ENCODE measurements around the gene BCAT1. TPM values are rescaled to one million over a fixed set of nuclear protein-coding genes. Genes with fewer than 3 reads are reported as not detected.

BCAT1 gene
- total and polyA plus RNA-seq, 2 experiments from 2014 or later, result 53.6 to 181 TPM

GRCh38 chr12:24950231-24950834, 1.4 kb upstream of the BCAT1 start (continued):
- TF ChIP-seq ZNF462 (CRISPR knock-in tag; IDR thresholded peaks at IDR 0.05), result no peak

- Histone ChIP-seq H2AFZ (no peak overlapping the region), H3K4me2 (peak overlapping the region; percentile 75), H4K20me1 (replicated peaks; ENCODE audit: insufficient read depth) (no peaks in the 10 kb centered on the region), H3F3A (replicated peaks; ENCODE audit: low read depth) (0 out of 2 replicates have a peak, but pooled peaks cover 6% of the 10 kb centered on the region), H3K27ac (ENCODE audit: low read depth) (peak overlapping the region; percentile 96), H3K4me3 (peak overlapping the region; percentile 72), H3K9me2 (ENCODE audit: insufficient read depth) (no peaks in the 10 kb centered on the region), H3K79me2 (replicated peaks; ENCODE audit: insufficient read depth) (peaks cover 40% of the 10 kb centered on the region), H3K36me3 (ENCODE audit: insufficient read depth) (peaks cover 5% of the 10 kb centered on the region; the same call in 1 of the 2 replicates), H3K4me1 (ENCODE audit: insufficient read depth) (peaks cover 51% of the 10 kb centered on the region), H3K27me3 (ENCODE audit: insufficient read depth) (no peaks in the 10 kb centered on the region)
- Mint-ChIP-seq H3K4me1 (peaks cover 58% of the 10 kb centered on the region), H3K27me3 (ENCODE audit: insufficient read depth, low read depth, poor library complexity) (peaks cover 16% of the 10 kb centered on the region), H3K4me3 (peak overlapping the region; percentile 95), H3K27ac (peak overlapping the region; percentile 99), H3K9me3 (no peaks in the 10 kb centered on the region; the same call in 2 of the 3 replicates), H3K36me3 (ENCODE audit: low read depth) (peaks cover 42% of the 10 kb centered on the region)
- peak; percentile 28 for ATAC-seq
- peak; percentile 62 for DNase-seq (ENCODE audit: low spot score)
- no peak for TF ChIP-seq JUNB (IDR thresholded peaks at IDR 0.05; ENCODE audit: unreplicated experiment)
- TF ChIP-seq STAT1 (IDR thresholded peaks at IDR 0.05; ENCODE audit: unreplicated experiment), result no peak
- TF ChIP-seq CTCF (conservative IDR thresholded peaks at IDR 0.05; ENCODE audit: low read depth in 2 of 2), result no peak
- TF ChIP-seq ZNF462 (CRISPR knock-in tag; IDR thresholded peaks at IDR 0.05), result no peak
- TF ChIP-seq CREB1 (CRISPR knock-in tag; IDR thresholded peaks at IDR 0.05; ENCODE audit: low read depth), result no peak
- no peak for TF ChIP-seq EZH2 (IDR thresholded peaks at IDR 0.05; ENCODE audit: low read depth, unreplicated experiment)
These were observed 513 bp downstream of the BCAT1 start for GRCh38 chr12:24948420-24948756.
